Measurements from ENCODE around the gene SLC2A9. TPM values are rescaled to one million over a fixed set of nuclear protein-coding genes. Genes with fewer than 3 reads are reported as not detected.

Gene SLC2A9
- total RNA-seq, 1 donor from 2014 or later: 0.54 TPM

DNA sequence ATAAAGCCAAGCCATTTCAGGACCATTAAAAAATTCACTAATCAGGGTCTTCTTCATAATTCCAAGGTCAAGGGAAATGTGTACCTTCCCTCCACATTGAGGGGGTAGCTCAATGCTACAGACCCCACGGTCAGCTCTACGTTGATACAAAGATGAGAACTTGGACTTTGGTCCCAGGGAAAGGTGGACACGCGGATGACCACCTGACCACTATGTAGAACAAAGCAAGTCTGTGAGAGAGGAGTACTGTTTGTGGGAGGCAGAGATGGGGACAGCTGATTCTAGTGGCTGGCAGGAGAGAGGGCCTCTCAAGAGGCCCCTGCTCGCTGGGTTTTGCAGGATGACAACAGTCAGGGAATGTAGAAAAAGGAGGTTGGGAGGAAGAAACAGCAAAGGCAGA, 58.0 kb downstream of the SLC2A9 start:
- no peaks in the 10 kb centered on the region for H3K79me2 ChIP-seq (ENCODE audit: insufficient read depth, low read length)
- H4K20me1 ChIP-seq (ENCODE audit: insufficient read depth, low read length): no peaks in the 10 kb centered on the region
- no peak overlapping the region for H2AFZ ChIP-seq (ENCODE audit: low read depth, low read length)
- no peak overlapping the region for H3K27ac Mint-ChIP-seq (ENCODE audit: unreplicated experiment)
- H3K4me1 Mint-ChIP-seq (ENCODE audit: low read depth, unreplicated experiment): no peaks in the 10 kb centered on the region
- no peaks in the 10 kb centered on the region for H3K9me3 ChIP-seq (ENCODE audit: insufficient read depth, low read depth, low read length)
- H3K4me2 ChIP-seq (ENCODE audit: low read length): no peak overlapping the region
- H3K9ac ChIP-seq (ENCODE audit: low read length): no peak overlapping the region
- H3K36me3 ChIP-seq (ENCODE audit: insufficient read depth, low read length): no peaks in the 10 kb centered on the region
- H3K9me3 Mint-ChIP-seq (ENCODE audit: unreplicated experiment): peaks cover 16% of the 10 kb centered on the region
- H3K27me3 ChIP-seq (ENCODE audit: insufficient read depth, low read length): no peaks in the 10 kb centered on the region
- H3K36me3 Mint-ChIP-seq (ENCODE audit: low read depth, unreplicated experiment): no peaks in the 10 kb centered on the region
- H3K4me3 ChIP-seq (ENCODE audit: insufficient read depth, low read depth, low read length): no peak overlapping the region
- TF ChIP-seq, protein P1, sequence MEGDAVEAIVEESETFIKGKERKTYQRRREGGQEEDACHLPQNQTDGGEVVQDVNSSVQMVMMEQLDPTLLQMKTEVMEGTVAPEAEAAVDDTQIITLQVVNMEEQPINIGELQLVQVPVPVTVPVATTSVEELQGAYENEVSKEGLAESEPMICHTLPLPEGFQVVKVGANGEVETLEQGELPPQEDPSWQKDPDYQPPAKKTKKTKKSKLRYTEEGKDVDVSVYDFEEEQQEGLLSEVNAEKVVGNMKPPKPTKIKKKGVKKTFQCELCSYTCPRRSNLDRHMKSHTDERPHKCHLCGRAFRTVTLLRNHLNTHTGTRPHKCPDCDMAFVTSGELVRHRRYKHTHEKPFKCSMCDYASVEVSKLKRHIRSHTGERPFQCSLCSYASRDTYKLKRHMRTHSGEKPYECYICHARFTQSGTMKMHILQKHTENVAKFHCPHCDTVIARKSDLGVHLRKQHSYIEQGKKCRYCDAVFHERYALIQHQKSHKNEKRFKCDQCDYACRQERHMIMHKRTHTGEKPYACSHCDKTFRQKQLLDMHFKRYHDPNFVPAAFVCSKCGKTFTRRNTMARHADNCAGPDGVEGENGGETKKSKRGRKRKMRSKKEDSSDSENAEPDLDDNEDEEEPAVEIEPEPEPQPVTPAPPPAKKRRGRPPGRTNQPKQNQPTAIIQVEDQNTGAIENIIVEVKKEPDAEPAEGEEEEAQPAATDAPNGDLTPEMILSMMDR (IDR thresholded peaks at IDR 0.05; ENCODE audit: insufficient read depth, low read depth, low read length): no peak
- no peak for TF ChIP-seq EZH2 (IDR thresholded peaks at IDR 0.05; ENCODE audit: insufficient read depth, low read length)
- no peak overlapping the region for H3K4me3 Mint-ChIP-seq (ENCODE audit: unreplicated experiment)
- H3K4me1 ChIP-seq (ENCODE audit: insufficient read depth, low read length): no peaks in the 10 kb centered on the region
- H3K27me3 Mint-ChIP-seq (ENCODE audit: low read depth, unreplicated experiment): peaks cover 17% of the 10 kb centered on the region
- DNase-seq (ENCODE audit: low read depth) (no peak), FAIRE-seq (no peak)
- no peak overlapping the region for H3K27ac ChIP-seq (ENCODE audit: low read depth, low read length)

DNA sequence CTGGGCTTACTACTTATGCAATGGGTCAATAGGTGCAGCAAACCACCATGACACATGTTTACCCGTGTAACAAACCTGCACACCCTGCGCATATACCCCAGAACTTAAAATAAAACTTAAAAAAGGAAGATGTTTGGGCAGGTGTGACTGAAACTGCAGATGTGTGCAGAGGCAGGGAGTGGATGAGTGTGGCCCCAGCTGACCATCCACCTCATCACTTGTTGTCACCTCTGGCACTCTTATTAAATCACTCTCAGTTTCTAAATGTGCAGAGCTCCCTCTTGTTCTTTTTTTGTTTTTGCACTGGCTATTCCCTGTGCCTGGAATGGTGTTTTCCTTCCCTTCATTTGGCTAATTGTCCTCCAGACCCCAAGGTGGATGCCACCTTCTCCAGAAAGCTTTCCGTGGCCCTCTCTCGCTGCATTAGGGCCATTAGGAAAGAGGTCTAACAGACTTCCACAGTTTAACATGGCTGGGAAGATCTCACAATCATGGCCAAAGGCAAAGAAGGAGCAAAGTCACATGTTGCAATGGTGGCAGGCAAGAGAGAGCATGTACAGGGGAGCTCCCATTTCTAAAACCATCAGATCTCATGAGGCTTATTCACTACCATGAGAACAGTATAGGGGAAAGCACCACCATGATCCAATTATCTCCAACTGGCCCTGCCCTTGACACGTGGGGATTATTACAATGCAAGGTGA, 58.5 kb downstream of the SLC2A9 start:
- H3K36me3 Mint-ChIP-seq (ENCODE audit: low read depth, unreplicated experiment): no peaks in the 10 kb centered on the region
- TF ChIP-seq, protein P1 (IDR thresholded peaks at IDR 0.05; ENCODE audit: insufficient read depth, low read depth, low read length): no peak
- TF ChIP-seq EZH2 (IDR thresholded peaks at IDR 0.05; ENCODE audit: insufficient read depth, low read length): no peak
- no peak for FAIRE-seq

DNA sequence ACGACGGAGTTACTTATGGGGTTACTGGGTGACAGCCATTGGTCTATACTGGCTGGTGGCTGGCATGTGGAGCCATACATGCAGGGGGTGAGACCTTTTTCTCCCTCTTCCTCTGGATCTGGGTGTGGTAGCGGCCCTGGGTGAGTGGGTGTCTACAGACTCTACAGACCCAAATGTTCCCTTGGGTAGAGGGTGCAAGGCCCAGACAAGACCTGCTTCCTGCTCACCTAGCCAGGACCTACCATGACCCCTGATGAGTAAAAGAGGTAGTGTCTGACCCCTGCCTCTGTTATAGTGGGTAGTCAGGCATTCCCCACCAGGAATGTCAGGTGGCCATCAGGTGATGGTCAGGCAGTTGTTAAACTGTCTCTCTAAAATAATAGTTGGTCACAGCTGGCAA, 66.8 kb downstream of the SLC2A9 start:
- H3K36me3 ChIP-seq (ENCODE audit: insufficient read depth, low read length): no peaks in the 10 kb centered on the region
- no peak for FAIRE-seq
- H3K27ac ChIP-seq (ENCODE audit: low read depth, low read length): no peak overlapping the region
- no peak overlapping the region for H3K4me2 ChIP-seq (ENCODE audit: low read length)
- H2AFZ ChIP-seq (ENCODE audit: low read depth, low read length): no peak overlapping the region
- no peak overlapping the region for H3K9ac ChIP-seq (ENCODE audit: low read length)
- no peaks in the 10 kb centered on the region for H3K4me1 Mint-ChIP-seq (ENCODE audit: low read depth, unreplicated experiment)
- no peaks in the 10 kb centered on the region for H3K9me3 ChIP-seq (ENCODE audit: insufficient read depth, low read depth, low read length)
- no peaks in the 10 kb centered on the region for H3K79me2 ChIP-seq (ENCODE audit: insufficient read depth, low read length)
- no peaks in the 10 kb centered on the region for H3K27me3 ChIP-seq (ENCODE audit: insufficient read depth, low read length)
- DNase-seq (ENCODE audit: low read depth): no peak
- H3K27ac Mint-ChIP-seq (ENCODE audit: unreplicated experiment): no peak overlapping the region
- H3K4me3 ChIP-seq (ENCODE audit: insufficient read depth, low read depth, low read length): no peak overlapping the region
- H3K4me3 Mint-ChIP-seq (ENCODE audit: unreplicated experiment): no peak overlapping the region
- TF ChIP-seq, protein P1 (IDR thresholded peaks at IDR 0.05; ENCODE audit: insufficient read depth, low read depth, low read length): no peak
- TF ChIP-seq EZH2 (IDR thresholded peaks at IDR 0.05; ENCODE audit: insufficient read depth, low read length): no peak
- H3K9me3 Mint-ChIP-seq (ENCODE audit: unreplicated experiment): peaks cover 3% of the 10 kb centered on the region
- H4K20me1 ChIP-seq (ENCODE audit: insufficient read depth, low read length): no peaks in the 10 kb centered on the region
- no peaks in the 10 kb centered on the region for H3K36me3 Mint-ChIP-seq (ENCODE audit: low read depth, unreplicated experiment)
- no peaks in the 10 kb centered on the region for H3K4me1 ChIP-seq (ENCODE audit: insufficient read depth, low read length)
- H3K27me3 Mint-ChIP-seq (ENCODE audit: low read depth, unreplicated experiment): no peaks in the 10 kb centered on the region

More for the DNA sequence above, 58.5 kb downstream of the SLC2A9 start:
- Histone ChIP-seq H2AFZ (ENCODE audit: low read depth, low read length) (no peak overlapping the region), H3K27ac (ENCODE audit: low read depth, low read length) (no peak overlapping the region), H3K79me2 (ENCODE audit: insufficient read depth, low read length) (no peaks in the 10 kb centered on the region), H3K36me3 (ENCODE audit: insufficient read depth, low read length) (no peaks in the 10 kb centered on the region), H3K27me3 (ENCODE audit: insufficient read depth, low read length) (no peaks in the 10 kb centered on the region), H3K4me1 (ENCODE audit: insufficient read depth, low read length) (no peaks in the 10 kb centered on the region), H3K4me2 (ENCODE audit: low read length) (no peak overlapping the region), H3K4me3 (ENCODE audit: insufficient read depth, low read depth, low read length) (no peak overlapping the region), H4K20me1 (ENCODE audit: insufficient read depth, low read length) (no peaks in the 10 kb centered on the region), H3K9ac (ENCODE audit: low read length) (no peak overlapping the region), H3K9me3 (ENCODE audit: insufficient read depth, low read depth, low read length) (no peaks in the 10 kb centered on the region)
- H3K27ac Mint-ChIP-seq (ENCODE audit: unreplicated experiment): no peak overlapping the region
- no peaks in the 10 kb centered on the region for H3K4me1 Mint-ChIP-seq (ENCODE audit: low read depth, unreplicated experiment)
- DNase-seq (ENCODE audit: low read depth): no peak
- H3K9me3 Mint-ChIP-seq (ENCODE audit: unreplicated experiment): peaks cover 16% of the 10 kb centered on the region
- no peak overlapping the region for H3K4me3 Mint-ChIP-seq (ENCODE audit: unreplicated experiment)
- H3K27me3 Mint-ChIP-seq (ENCODE audit: low read depth, unreplicated experiment): peaks cover 17% of the 10 kb centered on the region

All from astrocyte (in vitro differentiated cells and primary cell).